ENCODE measurements around the gene BSN.

GRCh38 chr3:49530231-49530630 lies 24.0 kb upstream of the BSN start:
- TF ChIP-seq POLR2A (IDR thresholded peaks at IDR 0.05) = no peak
- TF ChIP-seq, protein P1, sequence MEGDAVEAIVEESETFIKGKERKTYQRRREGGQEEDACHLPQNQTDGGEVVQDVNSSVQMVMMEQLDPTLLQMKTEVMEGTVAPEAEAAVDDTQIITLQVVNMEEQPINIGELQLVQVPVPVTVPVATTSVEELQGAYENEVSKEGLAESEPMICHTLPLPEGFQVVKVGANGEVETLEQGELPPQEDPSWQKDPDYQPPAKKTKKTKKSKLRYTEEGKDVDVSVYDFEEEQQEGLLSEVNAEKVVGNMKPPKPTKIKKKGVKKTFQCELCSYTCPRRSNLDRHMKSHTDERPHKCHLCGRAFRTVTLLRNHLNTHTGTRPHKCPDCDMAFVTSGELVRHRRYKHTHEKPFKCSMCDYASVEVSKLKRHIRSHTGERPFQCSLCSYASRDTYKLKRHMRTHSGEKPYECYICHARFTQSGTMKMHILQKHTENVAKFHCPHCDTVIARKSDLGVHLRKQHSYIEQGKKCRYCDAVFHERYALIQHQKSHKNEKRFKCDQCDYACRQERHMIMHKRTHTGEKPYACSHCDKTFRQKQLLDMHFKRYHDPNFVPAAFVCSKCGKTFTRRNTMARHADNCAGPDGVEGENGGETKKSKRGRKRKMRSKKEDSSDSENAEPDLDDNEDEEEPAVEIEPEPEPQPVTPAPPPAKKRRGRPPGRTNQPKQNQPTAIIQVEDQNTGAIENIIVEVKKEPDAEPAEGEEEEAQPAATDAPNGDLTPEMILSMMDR (IDR thresholded peaks at IDR 0.05) = no peak
- TF ChIP-seq POLR2AphosphoS5 (IDR thresholded peaks at IDR 0.05) = no peak
